Fibroblast of pulmonary artery (primary cell): ENCODE measurements around the gene CRYBB1.
A peak's percentile ranks its signal among the peaks of the same experiment; 100 is the strongest.

ENCODE experiments used
- DNase-seq: peaks from one replicate; pipeline ENCODE4 v3.0.0-alpha.2; 2010; ENCODE audit warnings: low read depth
- H3K4me3 ChIP-seq: replicated peaks from 2 replicates; pipeline ENCODE4 v1.5.1; 2011; ENCODE audit warnings: low read depth, mild to moderate bottlenecking, control low read depth, low read length, moderate library complexity
- TF ChIP-seq, protein P1 (sequence below): IDR thresholded peaks from 2 replicates; pipeline ENCODE4 v1.5.1; 2011; ENCODE audit warnings: mild to moderate bottlenecking, control low read depth, low read length, inconsistent platforms; ENCODE audit errors: missing control alignments

The CRYBB1 gene

DNA sequence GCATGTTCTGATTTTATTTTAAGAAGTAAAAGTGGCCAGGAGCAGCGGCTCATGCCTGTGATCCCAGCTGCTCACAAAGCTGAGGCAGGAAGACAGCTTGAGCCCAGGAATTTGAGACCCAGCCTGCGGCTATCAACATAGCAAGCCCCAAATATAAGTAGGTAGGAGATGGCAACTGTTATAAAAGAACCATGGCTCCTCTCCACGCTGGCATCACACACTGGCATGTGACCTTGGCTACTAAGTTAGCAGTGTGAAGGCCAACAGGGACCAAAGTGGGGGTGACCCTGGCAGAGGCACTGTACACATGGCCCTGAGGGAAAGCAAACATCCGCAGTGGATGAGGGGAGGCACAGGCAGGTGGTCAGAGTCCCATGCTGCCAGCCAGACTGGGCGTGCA is 60.9 kb downstream of the CRYBB1 start:
- TF ChIP-seq, protein P1, sequence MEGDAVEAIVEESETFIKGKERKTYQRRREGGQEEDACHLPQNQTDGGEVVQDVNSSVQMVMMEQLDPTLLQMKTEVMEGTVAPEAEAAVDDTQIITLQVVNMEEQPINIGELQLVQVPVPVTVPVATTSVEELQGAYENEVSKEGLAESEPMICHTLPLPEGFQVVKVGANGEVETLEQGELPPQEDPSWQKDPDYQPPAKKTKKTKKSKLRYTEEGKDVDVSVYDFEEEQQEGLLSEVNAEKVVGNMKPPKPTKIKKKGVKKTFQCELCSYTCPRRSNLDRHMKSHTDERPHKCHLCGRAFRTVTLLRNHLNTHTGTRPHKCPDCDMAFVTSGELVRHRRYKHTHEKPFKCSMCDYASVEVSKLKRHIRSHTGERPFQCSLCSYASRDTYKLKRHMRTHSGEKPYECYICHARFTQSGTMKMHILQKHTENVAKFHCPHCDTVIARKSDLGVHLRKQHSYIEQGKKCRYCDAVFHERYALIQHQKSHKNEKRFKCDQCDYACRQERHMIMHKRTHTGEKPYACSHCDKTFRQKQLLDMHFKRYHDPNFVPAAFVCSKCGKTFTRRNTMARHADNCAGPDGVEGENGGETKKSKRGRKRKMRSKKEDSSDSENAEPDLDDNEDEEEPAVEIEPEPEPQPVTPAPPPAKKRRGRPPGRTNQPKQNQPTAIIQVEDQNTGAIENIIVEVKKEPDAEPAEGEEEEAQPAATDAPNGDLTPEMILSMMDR, result no peak

DNA sequence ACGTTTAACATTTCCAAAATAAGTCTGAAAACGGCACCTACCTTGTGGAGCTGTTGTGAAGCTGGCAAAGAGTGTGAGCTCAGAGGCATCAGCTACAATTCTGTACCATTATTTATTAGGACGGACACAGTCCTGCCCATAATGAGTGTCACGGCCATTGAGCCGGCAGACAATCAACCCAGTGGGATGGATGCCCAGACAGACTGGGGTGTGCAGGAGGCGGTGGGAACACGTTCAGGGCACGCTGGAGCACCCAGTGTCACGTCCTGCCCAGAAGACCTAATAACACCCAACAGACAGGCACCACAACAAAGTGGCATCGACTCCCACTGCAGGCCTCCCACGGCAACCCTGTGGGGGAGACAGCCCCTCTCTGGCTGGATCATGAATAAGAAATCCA is 62.3 kb downstream of the CRYBB1 start:
- H3K4me3 ChIP-seq, result no peak overlapping the region
- no peak for DNase-seq
- TF ChIP-seq, protein P1, result no peak

More for the DNA sequence above, 60.9 kb downstream of the CRYBB1 start:
- H3K4me3 ChIP-seq, result no peak overlapping the region
- DNase-seq, result no peak

DNA sequence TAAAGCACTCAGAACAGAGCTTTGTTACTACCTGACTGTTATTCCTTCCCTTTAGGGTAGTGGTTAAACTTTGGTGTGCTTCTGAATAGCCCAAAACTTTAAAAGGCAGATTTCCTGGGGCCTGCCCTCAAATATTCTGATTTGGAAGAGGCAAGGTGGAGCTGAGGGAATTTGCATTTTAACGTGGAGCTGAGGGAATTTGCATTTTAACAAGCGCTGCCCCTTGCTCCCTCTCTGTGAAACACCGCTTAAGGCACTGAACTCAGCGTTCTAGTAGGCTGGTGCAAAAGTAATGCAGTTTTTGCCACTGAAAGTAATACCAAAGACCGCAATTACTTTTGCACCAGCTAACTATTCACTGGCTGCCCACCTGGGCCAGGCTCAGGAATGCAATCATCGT is 62.9 kb downstream of the CRYBB1 start:
- no peak for DNase-seq
- no peak overlapping the region for H3K4me3 ChIP-seq
- TF ChIP-seq, protein P1, result no peak

DNA sequence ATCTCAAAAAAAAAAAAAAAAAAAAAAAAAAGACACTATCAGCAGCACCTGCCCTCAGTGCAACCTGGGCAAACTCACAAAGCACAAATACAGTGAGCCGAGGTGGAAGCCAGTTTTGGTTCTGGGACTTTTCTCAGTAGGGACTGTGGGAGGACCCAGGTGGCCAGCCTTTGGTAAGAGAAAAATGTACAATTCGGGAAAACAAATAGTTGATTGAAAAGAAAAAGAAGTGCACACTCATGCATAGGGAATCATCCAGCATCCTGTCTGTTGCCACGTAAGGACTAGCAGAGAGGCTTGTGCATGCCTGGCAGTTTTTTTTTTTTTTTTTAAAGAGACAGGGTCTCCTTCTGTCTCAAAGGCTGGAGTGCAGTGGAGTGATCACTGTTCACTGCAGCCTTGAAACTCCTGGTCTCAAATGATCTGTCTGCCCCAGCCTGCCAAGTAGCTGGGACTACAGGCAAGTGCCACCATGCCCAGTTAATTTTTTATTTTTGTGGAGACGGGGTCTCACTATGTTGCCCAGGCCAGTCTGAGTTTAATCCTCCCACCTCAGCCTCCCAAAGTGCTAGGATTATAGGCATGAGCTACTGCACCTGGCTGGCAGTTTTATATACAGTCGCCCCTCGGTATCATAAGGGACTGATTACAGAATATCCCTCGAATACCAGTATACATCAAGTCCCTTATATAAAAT is 64.6 kb downstream of the CRYBB1 start:
- TF ChIP-seq, protein P1, result no peak
- peak overlapping the region; percentile 22 for H3K4me3 ChIP-seq
- peak; percentile 83 for DNase-seq

DNA sequence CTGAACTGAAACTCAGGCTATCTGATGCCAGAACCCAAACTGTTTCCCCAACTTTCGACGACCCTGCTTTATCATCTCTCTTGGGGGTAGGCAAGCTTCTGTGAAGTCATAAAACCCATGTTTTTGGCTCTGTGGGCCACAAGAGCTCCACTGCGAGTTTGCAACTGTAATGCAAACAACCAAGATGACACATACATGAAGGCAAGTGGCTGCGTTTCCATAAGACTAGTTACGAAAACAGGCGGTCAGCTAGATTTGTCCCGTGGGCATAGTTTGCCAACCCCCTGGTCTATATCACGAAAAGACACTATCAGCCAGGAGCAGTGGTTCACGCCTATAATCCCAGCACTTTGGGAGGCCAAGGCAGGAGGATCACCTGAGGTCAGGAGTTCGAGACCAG is 65.4 kb downstream of the CRYBB1 start:
- TF ChIP-seq, protein P1, result no peak
- no peak overlapping the region for H3K4me3 ChIP-seq
- peak; percentile 13 for DNase-seq

DNA sequence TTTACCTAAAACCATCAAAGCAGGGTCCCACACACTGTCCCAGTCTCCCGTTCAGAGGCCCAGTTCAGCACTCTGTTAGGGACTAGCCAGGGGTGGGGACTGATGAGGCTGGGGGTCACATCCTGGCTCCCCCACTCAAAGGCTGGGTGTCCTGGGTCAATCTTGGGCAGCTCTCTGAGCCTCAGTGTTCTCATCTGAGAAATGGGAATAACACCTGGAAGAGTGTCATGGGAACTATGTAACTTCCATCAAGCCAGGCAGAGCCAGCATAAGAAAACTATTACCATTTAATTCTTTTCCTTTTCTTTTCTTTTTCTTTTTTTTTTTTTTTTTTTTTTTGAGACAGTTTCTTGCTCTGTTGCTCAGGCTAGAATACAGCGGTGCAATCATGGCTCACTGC is 66.3 kb downstream of the CRYBB1 start:
- no peak overlapping the region for H3K4me3 ChIP-seq
- TF ChIP-seq, protein P1, result no peak
- DNase-seq, result no peak

DNA sequence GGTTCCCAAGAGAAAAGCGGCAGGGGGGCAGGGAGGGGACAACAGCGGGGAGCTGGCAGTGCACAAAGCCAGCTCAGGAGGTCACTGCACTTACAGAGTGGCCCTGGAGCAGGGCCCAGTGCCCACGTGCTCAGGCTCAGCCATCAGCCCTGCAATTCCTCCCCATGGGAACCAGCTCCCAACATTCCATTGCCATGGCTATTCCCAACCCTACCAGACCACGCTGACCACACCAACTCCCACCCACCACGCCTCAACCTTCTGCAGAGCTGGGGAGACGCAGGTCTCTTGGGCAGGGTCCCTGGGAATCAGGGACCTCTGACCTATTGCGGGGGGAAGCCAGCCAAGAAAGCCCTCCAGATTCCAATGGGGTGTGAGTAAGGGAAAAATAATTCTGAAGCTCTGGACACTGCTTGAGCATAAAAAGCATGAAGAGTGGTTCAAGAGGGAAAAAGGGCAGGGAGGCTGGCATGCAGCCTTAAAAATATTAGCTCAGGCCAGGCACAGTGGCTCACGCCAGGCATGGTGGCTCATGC is 67.3 kb downstream of the CRYBB1 start:
- TF ChIP-seq, protein P1, result no peak
- DNase-seq, result peak; percentile 75
- H3K4me3 ChIP-seq, result no peak overlapping the region
